Ramos (cell line): Measurements from ENCODE around the gene CST5.
"Not testable (repeated sequence)": the region's sequence is repeated elsewhere in the genome, so short reads cannot be mapped to it uniquely, and the experiment has no call there.

Source experiments
- in situ Hi-C: fragments of 300-500 bp; cut with MboI; formaldehyde crosslinking; loops from one replicate; pipeline ENCODE4 v1.14.3; 2022; ENCODE audit warnings: low sequenced_read_pairs; ENCODE audit not compliant: unreplicated experiment

CST5 gene

DNA sequence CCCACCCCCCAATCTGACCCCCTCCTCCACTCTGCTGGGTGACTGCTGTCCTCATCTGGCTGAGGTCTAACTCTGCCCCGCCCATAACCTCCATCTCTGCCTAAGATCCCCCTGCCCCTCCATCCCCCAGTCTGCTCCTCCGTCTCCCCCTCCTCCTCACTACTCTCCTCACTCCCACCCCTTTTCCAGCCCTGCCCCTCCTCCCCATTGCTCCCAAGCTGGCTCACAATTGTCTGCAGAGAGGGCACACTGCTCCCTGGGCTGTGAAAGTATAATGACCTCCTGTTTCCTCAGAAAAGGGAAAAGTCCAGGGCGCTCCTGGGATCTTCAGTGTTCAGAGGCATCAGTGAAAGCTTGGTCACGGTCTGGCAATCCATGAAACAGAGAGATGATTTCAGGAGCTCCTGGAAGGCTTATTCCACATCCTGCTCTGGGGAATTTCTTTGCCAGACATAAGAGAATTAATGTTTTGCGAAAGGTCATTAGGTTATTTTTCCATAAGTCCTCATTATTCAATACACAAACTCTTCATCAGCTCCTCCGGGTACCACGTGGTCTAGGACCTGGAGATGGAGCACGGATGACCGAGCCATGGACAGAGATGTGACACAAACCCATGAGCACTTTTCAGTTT, 21.5 kb downstream of the CST5 start:
- in situ Hi-C loops = no loop called here

DNA sequence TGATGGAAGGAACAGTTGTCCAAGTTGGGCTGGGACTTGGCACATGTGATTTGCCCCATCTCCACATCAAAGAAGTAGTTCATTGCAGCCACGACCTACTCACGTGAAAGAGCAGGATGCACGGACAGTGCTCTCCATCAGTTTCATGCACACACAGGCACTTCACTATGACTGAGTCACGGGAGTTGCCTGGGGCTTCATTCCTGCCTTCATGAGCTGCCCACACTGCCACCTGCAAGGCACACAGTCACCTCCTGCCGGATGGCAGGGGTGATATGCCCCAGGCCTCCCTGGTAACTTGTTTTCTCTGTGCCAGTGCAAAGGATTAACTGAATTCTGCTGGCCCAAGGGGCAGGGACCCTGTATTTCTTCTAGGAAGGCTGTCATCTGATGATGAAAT, 22.8 kb downstream of the CST5 start:
- in situ Hi-C loops = no loop called here

DNA sequence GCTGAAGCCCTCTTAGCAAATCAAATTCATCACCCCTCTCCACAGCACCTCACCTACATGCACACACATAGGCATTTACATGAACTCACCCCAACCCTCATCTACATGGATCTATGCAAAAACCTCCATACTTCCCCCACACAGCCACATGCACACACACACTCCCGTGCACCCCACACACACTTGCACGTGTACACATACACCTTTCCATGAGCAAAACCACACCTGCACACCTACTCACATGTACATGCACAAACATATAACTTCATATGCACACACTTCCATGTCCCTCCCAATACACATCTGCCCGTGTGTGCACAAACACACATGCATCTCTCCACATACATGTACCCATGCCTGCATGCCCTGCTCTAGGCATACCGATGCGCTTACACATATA, 23.3 kb downstream of the CST5 start:
- in situ Hi-C loops = no loop called here

DNA sequence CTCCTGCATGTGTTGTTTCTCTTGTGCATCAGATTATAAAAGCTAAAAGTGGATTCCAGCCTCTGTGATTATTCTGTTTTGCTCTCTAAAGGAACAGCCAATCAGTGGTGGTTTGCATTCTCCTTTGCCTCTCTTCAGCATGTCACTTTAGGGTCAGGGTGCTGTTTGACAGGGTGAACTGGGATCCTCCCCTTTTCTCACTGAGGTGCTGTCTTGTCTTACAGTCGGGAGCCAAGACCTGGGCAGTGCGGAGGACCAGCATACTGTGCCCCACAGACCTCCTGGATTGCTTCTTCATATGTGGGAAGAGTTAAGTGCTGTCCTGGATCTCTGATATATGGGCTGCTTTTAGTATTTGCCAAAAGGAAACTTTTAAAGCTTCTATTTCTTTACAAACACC, 37.9 kb downstream of the CST5 start:
- in situ Hi-C loops = no loop called here

DNA sequence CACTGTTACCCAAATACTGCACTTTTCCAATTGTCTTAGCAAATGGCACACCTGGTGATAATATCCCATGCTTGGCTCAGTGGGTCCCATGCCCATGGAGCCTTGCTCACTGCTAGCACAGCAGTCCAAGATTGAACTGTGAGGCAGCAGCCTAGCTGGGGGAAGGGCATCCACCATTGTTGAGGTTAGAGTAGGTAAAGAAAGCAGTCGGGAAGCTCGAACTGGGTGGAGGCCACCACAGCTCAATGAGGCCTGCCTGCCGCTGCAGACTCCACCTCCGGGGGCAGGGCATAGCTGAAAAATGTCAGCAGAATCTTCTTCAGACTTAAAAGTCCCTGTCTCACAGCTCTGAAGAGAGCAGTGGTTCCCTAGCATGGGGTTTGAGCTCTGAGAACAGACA, 43.8 kb downstream of the CST5 start:
- in situ Hi-C loops = no loop called here

DNA sequence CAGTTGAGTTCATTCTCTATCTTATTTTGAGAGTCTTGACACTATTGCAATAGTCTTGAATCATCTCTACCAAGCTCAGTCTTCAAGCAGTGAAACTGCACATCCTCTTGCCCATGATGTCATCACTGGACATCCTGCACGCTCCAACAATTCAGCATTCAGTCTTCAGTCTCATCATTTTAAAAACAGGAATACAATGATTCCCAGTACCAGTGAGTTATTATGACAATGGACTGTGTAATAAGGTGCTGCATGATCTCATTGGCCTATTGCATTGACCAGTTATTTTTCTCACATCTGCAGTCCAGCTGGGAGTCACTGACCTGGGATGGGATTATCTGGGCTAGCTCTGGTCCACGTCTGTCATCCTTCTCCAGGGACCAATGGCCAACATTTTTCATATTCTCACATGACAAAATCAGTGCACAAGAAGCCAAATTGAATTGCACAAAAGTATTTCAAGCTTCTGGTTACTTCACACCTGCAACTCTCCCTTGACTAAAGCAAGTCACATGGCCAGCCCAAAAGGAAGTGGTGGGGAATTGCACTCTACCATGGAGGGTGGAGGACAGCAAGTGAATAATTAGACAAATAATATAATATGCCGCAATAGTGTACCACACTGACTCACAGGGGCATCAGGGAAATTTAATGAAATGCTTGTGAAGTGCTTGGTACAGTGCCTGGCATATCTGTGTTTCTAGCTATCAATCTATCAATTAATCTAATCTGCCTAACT, 46.6 kb downstream of the CST5 start:
- in situ Hi-C loops = no loop called here

DNA sequence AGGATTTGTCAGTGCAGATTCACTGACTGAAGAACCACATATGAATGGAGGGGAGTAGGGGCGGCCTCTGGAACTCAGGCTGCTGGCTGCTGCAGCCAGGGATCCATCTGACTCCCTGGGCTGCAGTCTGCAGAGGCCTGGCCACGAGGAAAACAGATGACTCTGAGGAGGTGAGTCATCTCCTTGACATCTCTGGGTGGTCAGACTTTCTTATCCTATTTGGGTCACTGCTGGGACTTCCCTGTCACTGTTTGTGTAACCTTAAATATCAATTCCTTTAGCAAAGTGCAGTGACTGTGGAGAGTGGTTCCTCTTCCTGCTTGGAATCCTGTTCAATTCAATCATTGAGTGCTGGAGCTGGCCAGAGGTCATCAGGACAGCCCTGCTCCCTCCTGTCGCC, 47.6 kb downstream of the CST5 start:
- in situ Hi-C loops = not testable (repeated sequence)

DNA sequence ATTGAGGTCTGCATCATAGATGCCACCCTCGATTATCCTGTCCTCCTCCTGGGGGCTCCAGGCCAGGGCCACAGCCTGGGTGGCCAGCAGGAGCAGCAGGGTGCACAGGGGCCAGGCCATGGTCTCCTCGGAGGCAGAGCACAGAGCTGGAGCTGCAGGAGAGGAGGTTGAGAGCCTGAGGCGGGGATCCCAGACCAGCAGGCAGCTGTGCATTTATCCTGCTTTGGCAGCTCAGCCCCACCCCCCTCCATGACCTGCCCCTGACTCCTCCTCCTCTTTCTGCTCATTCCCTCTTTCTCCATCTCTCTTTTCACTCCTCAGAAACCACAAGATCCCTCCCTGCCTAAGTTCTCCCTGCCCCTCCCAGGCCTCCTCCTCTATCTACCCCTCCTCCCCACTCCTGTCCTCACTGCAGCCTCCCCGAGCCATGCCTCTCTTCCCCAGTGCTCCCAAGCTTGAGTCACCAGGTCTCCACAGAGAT, 53.0 kb downstream of the CST5 start, which contains the start of gene CST2:
CST2 (minus strand) TSS at position 189 of the 481 bp plus-strand sequence; CDS start at position 120, 69 bp downstream.
- in situ Hi-C loops = no loop called here
